Epidermal melanocyte (primary cell): ENCODE measurements around the gene TAS2R31.
"Not testable (repeated sequence)": the region's sequence is repeated elsewhere in the genome, so short reads cannot be mapped to it uniquely, and the experiment has no call there.

Source experiments
- DNase-seq: peaks from one replicate; pipeline ENCODE4 v3.0.0; 2011; ENCODE audit warnings: low spot score; ENCODE audit not compliant: insufficient read length

Gene TAS2R31, protein sequence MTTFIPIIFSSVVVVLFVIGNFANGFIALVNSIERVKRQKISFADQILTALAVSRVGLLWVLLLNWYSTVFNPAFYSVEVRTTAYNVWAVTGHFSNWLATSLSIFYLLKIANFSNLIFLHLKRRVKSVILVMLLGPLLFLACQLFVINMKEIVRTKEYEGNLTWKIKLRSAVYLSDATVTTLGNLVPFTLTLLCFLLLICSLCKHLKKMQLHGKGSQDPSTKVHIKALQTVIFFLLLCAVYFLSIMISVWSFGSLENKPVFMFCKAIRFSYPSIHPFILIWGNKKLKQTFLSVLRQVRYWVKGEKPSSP

DNA sequence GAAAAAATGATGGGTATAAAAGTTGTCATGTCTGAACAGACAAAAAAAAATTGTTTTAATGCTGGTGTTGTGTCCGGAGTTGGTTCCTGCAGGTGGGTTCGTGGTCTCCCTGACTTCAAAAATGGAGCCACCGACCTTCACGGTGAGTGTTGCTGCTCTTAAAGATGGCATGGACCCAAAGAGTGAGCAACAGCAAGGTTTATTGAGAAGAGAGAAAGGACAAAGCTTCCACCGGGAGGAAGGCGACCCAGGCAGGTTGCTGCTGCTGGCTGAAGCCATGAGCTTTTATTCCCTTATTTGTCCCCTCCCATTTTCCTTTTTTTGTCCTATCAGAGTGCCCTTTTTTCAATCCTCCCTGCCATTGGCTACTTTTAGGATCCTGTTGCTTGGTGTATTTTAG, at the start of gene TAS2R31:
Gene TAS2R31 (minus strand): TSS at position 101 of the 400 bp plus-strand sequence. CDS start 72 bp downstream, at position 29.
- no peak for DNase-seq

DNA sequence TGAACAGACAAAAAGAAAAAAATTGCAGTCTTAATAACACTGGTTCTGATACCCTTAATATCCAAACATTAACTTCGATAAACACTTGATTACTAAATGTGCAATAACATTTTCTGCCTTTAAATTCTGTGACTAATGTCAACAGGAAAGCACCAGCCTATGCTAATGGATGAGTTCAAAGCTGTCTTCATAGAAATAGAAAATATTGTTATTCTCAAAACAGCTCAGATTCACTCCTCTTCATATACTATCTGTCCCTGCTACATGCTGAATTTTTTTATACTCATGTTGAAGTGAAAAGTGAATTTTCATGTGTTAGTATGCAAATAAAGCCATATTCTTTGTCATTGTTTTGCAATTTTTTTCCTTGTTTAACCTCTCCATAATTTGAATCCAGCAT, 47.0 kb upstream of the TAS2R31 start:
- no peak for DNase-seq

DNA sequence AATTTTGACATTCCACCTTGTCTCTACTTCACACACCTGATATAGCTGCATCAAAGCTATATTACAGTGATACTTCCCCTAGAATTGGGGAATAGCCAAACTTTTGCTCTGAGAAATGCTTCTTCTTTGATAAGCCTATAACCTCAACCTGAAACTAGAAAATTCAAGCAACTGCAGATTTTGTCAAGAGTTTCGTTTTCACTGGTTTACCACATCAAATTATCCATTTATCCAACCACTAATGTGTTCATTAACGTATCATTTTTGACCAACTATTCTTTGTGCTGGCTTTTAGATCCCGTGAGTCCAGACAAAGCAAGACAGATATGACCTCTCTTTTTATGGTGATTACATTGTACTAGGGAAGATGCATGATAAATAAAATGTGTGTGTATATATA, 44.4 kb upstream of the TAS2R31 start:
- DNase-seq = no peak

DNA sequence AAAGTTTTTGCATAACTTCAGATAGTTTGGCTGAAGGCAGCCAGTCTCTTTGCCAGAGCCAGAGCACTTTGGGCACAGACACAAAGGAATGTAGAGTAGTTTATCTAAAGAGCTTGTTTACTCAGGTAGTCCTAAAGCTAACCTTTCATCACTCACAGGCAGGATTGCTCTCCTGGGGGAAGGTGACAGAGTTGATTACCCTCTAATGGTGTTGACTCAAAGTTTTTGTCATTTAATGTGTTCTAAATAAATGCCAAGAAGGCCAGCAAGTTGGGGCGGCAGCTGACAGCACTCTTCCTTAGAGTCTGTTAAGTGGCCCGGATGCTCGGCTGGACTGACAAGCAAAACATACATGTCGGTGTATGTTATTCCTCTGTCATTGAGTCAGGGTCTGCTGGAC, 40.2 kb upstream of the TAS2R31 start:
- no peak for DNase-seq

DNA sequence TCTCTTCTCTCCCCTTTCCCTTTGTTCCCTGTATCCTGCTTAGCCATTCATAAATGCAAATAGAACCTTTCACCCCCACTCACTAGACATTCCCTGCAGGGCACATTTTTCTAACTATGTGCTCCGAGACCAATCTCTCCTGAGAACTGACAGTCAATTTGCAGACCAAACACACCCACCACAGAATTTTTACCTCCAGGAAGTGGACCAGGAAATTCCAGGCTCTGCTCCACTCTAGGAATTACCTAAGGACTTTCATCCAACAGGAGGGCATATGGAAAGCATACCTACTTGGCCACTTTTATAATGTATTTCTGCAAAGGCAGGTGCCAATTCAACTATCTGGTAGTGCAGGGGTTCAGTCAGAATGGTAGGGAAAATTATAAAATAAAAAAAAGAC, 39.8 kb upstream of the TAS2R31 start:
- DNase-seq = no peak

DNA sequence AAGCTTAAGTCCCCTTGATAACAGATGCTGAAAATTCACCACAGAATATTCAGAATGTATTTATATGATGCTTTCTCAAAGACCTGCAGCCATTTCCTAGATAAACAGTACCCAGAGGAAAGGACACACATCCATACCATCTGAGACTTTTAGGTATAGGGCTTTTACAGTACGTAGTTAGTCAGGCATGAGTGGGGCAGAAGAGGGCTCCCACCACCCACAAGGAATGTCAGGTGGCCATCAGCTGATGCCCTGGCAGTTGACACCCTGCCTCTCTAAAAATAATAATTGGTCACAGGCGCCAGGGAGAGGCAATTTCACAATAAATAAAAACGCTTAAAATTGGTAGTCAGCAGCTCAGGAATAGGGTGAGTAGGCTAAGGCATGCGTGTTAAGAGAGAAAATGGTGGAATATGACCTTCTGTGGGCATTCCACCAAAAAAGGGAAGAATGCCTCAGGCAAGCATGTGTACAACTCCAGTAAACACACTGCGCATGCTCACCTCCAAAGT, 38.7 kb upstream of the TAS2R31 start:
- no peak for DNase-seq

DNA sequence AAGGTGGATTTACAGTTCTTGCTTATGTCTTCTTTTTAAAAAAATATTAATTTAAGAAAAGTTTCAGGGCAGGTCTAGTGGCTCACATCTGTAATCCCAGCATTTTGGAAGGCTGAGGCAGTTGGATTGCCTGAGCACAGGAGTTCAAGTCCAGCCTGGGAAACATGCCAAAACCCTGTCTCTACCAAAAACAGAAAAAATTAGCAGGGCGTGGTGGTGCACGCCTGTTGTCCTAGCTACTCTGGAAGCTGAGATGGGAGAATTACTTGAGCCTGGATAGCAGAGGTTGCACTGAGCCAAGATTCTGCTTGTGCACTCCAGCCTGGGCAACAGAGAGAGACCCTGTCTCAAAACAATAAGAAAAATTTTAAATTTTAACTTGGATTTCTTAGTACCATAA, 36.3 kb upstream of the TAS2R31 start:
- DNase-seq = no peak

DNA sequence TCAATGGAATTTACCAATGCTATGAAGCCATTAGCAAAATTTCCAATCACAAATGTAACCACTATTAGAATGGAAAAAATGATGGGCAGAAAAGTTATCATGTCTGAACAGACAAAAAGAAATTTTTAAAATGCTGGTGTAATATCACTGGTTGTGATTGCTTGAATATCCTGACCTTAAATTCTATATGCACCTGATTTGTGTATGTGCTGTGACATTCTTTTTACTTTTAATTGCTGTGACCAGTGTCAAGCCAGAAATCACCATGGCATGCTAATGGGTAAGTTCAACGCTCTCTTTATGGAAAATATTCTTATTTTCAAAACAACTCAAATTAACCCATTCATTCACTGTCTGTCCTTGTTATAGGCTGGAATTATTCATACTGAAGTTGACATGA, 31.0 kb upstream of the TAS2R31 start, which contains the start of gene TAS2R46:
Gene TAS2R46 (minus strand): TSS at position 101 of the 400 bp plus-strand sequence. CDS start 0 bp downstream, at position 101.
- DNase-seq = not testable (repeated sequence)

DNA sequence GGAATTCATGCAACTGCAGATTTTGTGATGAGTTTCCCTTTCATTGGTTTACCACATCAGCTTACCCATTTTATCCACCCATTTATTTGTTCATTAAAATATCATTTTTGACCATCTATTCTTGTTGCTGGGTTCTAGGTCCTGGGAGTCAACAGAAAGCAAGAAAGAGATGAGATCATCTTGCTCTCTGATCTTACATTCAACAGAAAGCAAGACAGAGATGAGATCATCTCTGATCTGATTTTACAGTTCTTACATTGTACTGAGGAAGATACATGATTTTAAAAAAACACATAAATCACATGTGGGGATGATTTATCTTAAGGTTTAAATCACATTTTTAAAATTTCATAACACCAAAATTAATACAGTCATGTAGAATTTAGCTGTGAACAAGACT, 28.6 kb upstream of the TAS2R31 start:
- no peak for DNase-seq

DNA sequence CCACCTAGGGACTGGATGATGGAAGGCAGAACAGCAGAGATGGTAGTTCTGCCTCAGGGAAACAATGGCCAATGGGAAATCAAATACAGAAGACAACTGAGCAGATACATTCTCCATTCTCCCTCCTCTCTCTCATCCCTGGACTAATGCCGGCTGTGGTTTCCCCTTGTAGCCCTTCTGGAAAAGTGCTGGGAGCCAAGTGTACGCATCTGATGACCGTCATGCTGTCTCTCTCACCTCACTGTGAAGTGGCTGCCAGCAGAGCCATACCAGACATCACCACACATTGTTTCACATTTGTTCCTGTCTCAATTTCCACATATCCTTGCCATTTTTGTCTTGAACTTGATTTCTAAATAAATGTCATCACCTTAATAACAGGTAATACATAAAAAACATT, 27.8 kb upstream of the TAS2R31 start:
- no peak for DNase-seq

DNA sequence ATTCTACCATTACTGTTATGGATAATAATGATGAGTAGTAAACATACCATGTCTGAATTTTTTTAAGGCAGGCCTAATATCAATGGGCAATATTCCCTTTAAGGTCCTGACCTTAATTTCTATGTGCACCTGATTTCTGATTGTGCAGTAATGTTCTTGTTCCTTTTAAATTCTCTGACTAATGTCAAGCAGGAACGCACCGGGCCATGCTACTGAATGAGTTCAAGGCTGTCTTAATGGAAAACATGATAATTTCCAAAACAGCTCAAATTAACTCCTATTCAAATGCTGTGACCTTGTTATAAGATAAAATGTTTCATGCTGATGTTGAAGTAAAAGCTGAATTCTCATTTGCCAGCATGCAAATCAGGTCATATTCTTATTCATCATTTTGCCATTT, 24.1 kb upstream of the TAS2R31 start:
- no peak for DNase-seq

DNA sequence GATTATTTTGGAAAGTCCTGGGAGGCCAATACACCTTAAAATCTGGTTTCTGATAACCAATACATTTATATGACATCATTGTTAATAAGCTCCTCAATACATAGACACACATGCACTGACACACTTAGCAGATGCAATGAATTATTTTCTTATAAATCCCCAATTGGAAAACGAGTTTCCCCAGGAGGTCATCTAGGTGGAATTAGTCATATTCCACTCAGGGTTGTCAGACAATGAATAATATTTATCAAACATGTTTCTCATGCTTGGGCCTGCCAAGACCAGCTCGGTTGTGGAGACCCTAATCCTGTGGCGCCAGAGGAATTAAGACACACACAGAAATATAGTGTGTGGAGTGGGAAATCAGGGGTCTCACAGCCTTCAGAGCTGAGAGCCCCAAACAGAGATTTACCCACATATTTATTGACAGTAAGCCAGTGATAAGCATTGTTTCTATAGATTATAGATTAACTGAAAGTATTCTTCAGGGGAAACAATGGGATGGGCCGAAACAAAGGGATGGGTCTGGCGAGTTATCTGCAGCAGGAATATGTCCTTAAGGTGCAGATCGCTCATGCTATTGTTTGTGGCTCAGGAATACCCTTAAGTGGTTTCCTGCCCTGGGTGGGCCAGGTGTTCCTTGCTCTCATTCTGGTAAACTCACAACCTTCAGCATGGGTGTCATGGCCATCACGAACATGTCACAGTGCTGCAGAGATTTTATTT, 18.8 kb upstream of the TAS2R31 start:
- DNase-seq = not testable (repeated sequence)

DNA sequence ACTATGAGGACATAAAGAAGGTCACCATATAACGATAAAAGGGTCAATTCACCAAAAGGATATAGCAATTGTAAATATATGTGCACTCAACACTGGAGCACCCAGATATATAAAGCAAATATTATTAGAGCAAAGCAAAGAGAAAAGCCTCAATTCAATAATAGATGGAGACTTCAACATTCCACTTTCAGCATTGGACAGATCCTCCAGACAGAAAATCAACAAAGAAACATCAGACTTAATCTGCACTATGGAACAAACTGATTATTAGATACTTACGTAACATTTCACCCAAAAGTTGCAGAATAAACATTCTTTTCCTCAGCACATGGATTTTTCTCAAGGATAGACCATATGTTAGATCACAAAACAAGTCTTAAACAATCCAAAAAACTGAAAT, 10.2 kb upstream of the TAS2R31 start:
- DNase-seq = not testable (repeated sequence)

DNA sequence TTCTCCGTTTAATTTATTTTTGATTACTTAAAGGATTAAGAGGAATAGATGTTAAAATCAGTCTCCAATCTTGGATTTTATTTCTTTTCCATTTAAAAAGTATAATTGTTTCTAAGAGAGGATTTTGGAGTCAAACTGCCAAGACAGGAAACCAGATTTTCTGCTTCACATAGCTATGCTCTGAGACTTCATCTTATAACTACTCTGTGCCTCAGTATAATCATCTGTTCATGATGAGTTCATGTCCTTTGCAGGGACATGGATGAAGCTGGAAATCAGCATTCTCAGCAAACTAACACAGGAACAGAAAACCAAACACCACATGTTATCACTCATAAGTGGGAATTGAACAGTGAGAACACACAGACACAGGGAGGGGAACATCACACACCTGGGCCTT, 9.0 kb upstream of the TAS2R31 start:
- no peak for DNase-seq

DNA sequence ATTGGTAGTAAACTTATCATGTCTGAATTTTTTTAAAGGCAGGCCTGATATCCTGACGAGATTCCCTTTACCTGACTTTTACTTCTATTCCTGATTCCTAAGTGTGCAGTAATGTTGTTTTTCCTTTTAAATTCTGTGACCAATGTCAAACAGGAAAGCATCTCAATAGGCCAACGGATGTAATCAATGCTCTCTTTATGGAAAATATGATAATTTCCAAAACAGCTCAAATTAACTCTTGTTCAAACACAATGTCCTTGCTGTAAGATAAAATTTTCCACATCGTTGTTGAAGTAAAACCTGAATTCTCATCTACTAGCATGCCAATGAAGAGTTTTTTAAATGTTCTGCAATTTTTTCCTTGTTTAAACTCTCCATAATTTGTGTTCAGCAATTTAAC, 8.0 kb upstream of the TAS2R31 start:
- no peak for DNase-seq

DNA sequence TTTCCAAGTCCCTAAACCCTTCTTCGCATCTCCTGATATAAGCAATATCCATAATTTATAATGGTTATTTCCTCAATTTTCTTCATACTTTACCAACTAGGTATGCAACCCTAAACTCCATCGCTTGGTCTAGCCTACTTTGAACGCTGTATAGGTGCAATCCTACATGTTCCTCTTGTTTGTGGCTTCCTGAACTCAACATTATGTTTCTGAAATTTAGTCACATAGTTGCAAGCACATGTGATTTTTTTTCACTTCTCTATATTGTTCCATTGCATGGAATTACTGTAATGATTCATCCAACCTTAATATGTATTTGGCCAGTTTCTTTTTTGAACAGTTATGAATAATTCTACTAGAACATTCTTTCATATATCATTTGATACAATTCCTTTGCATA, 2.8 kb upstream of the TAS2R31 start:
- DNase-seq = not testable (repeated sequence)

DNA sequence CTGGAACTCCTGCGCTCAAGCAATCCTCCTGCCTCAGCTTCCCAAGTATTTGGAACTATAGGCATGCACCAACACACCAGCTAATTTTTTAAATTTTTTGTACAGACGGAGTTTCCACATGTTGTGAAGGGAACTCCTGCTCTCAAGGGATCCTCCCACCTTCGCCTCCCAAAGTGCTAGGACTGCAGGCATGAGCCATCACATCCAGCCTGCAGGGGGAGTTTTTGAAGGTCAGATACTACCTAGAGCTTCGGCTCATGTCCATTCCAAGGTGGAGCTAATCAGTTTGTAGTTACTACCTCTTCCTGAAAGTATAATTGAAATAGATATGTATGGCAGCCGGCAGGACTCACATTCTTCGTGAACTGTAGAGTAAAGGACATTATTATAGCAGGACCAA, 5.1 kb downstream of the TAS2R31 start:
- no peak for DNase-seq

DNA sequence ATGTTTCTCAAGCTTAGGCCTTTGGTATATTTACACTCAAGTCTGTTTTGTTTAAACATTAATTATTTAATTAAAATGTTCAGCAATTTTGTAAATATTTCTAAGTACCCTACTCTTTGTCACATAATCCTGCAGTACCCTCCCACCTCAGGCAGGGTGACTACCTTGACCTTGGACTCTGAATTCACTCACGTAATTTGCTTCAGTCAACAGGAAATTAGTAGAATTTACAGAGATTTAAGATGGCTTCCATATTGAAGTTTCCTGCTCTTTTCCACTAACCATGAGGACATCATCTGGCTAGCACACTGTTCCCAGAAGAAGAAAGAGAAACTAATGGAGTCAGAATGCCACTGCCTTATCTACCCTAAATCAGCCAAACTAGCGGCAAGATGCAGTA, 7.8 kb downstream of the TAS2R31 start:
- DNase-seq = no peak

DNA sequence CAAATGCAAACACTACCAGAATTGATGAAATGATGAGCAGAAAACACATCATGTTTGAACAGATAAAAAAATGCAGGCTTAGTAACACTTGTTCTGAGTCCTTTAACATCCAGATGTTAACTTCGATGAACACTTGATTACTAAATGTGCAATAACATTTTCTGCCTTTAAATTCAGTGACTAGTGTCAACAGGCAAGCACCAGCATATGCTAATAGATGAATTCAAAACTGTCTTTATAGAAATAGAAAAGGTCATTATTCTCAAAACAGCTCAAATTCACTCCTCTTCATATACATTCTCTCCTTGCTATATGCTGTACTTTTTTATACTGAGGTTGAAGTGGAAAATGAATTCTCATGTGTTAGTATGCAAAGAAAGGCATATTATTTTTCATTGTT, 8.7 kb downstream of the TAS2R31 start, which contains the start of gene TAS2R19:
Gene TAS2R19 (minus strand): TSS at position 101 of the 400 bp plus-strand sequence. CDS start 49 bp downstream, at position 52.
- no peak for DNase-seq

DNA sequence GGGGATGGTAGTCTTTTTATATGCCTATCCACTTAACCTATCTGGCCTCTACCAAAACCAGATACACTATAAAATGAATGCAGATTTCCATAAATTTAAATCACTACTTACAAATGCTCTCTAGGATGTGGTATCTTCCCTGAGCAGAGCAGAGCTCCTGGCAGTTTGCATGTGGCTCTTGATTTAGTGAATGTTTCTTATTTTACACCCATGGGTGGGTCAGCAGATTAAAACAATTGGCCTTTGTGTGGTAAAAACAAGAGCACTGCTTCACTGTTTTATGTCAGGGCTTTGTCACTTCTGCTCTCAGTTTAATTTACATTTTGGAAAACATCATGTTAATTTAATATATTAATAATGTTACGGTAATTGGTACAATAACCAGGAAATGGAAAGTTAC, 14.3 kb downstream of the TAS2R31 start:
- DNase-seq = no peak

DNA sequence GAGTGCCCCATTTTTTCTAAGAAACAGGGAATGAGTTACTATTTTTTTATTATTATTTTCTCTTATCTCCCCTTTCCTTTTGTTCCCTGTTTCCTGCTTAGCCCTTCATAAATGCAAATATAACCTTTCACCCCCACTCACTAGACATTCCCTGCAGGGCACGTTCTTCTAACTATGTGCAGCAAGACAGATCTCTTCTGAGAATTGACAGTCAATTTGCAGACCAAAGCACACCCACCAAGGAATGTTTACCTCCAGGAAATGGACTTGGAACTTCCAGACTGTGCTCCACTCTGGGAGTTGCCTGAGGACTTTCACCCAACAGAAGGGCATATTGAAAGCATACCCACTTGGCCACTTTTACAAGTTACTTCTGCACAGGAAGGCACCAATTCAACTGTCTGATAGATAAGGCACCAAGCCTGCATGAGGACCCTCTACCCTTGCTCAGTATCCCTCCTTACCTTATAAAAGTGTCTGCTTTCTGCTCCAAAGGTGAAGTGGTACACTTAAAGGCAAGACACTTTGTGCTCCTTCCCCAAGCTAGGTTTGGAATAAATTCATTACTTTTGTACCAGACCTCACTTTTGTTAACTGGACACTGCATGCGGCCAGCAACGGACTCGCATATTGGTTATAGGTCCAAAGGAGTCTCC, 15.3 kb downstream of the TAS2R31 start:
- DNase-seq = no peak

DNA sequence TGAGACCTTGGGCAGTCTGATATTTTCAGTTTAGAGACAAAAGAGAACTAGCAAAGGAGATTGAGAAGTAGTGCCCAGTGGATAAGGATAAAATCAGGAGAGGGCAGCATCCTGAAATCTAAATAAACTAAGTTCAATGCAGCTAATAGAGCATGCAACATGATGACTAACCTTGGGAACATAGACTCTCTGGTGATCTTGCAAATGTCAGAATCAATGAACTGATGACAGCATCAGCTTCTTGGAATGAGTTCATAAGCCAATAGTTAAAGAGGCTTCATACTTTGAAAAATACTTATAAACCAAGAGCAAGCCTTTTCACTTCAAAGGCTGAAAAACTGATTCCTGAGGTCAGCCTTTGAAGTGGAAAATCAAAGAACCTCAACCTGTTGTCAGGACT, 17.0 kb downstream of the TAS2R31 start:
- DNase-seq = no peak
